CD4-positive, alpha-beta T cell treated with Interleukin-21 for 1 hour (primary cell): ENCODE data around the gene FGFBP3.

Experiments used
- DNase-seq: peaks from one replicate; pipeline ENCODE4 v3.0.0-alpha.2; 2020

The FGFBP3 gene

GRCh38 chr10:91897421-91897820, 11.9 kb downstream of the FGFBP3 start:
- no peak for DNase-seq

DNA sequence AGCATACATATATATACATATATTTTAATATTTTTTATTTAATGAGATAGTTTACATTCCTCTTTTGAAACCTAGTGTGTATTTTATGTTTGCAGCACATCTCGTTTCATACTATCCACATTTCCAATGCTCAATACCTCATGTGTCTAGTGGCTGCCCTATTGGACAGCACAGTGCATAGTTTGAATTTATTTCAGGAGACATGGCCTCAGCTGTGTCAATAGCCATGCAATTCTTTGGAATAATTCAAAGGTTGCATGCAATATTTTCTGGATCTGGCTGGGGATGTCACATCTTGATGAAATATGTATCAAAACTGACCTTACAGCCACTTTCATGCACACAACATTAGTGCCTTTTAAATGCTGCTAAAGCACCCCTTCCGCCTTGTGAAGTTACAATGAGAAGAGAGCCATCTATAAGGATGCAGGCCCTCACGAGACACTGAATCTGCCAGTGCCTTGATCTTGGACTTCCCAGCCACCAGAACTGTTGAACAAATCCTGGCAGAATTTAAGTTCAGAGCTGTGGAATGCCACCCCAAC, 13.0 kb downstream of the FGFBP3 start:
- no peak for DNase-seq

DNA sequence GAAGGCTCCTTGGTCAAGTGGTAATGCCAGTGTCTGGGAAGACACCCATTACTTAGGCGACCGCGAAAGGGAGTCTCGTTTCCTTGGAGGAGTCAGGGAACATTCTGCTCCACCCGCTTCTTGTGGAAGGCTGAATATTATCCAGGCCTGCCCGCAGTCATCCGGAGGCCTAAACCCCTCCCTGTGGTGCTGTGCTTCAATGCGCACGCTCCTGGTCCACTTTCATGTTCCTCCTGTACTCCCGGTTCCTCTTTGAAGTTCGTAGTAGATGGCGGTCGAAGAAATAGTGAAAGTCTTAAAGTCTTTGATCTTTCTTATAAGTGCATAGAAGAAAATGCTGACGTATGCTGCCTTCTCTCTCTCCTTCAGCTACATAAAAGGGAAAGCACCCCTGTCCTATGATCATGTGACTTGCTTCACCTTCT, 15.0 kb downstream of the FGFBP3 start:
- peak; percentile 15 for DNase-seq

- DNase-seq, result no peak
Observed at GRCh38 chr10:91893051-91893450, 16.2 kb downstream of the FGFBP3 start.

DNA sequence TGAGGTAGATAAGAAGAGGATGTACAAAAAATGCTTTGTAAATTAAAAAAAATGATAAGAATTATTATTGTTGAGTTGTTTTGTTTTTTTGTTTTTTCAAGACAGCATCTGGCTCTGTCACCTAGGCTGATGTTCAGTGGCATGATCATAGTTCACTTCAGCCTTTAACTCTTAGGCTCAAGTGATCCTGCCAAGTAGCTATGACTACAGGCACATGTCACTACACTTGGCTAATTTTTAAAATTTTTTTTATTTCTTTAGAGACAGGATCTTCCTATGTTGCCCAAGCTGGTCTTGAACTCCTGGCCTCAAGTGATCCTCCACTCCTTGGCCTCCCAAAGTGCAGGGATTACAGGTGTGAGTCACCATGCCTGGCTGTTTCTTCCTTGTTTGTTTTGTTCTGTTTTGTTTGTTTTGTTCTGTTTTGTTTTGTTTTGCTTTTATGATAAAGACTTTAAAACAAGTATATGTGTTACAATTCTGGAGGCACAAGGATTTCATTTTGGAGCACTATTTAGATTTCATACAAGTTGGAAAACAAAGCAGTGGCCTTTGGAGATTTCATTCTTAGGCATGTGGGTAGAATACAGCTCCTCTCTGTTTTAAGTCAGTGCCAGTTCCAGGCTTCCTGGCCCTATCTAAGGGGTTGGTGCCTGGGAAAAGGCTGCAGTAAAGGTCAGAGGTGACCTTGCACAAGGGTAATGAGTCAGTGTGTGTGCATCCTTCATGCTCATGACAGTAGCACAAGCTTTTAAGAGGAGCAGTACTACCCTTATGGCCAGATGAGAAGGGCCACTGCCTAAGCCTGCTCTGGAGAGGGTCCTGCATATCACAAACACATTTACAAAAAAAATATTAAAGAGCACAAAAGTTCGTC, 17.9 kb downstream of the FGFBP3 start:
- no peak for DNase-seq

DNA sequence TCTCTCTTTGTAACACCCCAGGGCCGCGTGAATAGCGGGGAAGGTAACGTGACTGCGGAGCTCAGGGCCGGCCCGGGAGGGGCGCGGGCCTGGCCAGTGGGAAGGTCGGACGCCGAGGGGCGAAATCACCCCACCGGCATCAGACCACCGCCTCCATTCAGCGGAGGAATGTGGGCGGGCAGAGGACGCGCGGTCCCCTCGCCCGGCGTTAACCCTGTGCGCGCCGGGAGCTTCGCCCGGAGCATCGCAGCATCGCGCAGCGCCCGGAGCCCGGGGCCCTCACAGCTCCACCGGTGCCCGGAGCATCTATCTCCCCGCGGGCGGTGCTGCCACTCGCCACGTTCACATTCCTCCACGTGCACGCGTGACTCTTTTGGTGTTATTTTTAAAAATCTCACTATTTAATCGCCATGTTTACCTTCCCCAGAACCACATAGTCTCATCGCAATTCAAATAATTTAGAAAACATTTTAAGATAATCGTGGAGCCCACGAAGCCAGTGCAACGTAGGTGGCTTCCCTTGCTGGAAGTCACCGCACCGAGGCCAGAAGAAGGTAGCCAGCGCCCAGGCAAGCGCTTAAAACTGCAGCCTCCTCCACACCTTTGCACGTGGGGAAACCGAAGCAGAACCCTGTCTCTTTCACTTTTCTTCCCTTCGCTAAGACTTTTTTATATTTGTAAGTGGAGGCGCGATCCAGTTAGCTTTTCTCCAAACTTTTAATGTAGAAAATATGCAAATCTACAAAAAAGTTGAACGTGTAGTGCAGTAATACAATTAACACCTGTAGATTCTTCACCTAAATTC, 21.8 kb downstream of the FGFBP3 start:
- peak; percentile 7 for DNase-seq

DNA sequence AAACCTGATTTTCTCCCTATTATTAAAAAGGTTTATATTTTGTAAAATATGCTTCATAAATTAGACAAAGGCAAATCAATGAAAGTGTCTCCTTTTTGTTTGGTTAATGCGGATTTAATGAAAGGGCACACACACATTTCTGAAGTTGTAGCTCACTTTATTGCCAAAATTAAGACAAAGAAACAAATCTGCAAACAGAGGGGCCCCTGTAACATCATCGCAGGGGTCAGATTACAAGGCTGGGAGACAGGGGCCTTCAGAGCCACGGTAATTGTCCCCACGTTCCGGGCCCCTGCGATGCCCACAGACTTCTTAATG, 22.4 kb downstream of the FGFBP3 start:
- no peak for DNase-seq

GRCh38 chr10:91885362-91886079, 23.8 kb downstream of the FGFBP3 start:
- DNase-seq, result no peak

DNA sequence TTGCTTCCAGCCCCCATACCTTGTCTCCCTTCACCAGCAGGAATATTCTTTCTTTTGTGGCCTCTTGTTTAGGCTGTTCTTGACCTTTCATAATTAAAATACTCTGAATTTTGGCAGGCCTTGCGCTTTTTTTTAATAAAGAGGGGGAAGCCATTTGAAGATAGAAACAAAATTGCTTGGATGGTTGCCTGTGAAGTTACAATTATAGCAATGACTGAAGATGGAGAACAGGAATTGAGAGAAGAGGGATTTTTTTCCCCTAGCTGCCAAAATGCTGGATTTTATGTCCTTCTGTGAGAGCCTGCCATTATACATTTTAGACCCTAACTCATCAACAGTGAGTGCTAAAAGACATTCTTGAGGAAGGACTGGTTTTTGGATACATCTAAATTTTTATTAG, 24.8 kb downstream of the FGFBP3 start:
- no peak for DNase-seq

GRCh38 chr10:91883549-91884444, 25.5 kb downstream of the FGFBP3 start:
- no peak for DNase-seq

- DNase-seq, result no peak
Observed at GRCh38 chr10:91880310-91880709, 29.0 kb downstream of the FGFBP3 start.

- DNase-seq, result no peak
Observed at GRCh38 chr10:91879515-91880170, 29.6 kb downstream of the FGFBP3 start.

- no peak for DNase-seq
Observed at GRCh38 chr10:91875779-91876178, 33.5 kb downstream of the FGFBP3 start.

- DNase-seq, result no peak
Observed at GRCh38 chr10:91875156-91875555, 34.1 kb downstream of the FGFBP3 start.

DNA sequence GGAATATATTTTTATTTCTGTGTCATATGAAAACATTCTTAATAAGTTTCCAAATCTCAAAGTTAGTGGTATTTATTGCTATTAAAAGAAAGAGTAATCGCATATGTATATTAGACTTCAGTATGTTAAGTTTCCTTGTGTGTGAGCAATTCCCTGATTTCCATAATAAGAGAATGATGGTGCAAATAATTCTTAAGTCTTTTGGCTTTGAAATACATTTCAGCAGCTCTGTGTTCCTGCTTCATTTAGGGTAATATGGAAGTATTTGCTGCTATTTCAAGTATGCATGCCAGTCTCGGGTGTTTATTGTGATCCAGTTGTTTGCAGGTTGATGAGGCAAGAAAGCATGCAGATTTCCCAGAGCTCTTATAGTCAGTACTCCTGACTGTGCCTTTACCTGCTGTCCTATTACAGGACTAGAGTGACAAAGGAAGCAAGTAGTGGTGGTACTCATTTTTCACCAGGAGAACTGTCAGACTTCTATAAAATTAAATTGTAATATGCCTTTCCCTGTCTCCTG, 43.7 kb downstream of the FGFBP3 start:
- no peak for DNase-seq

- DNase-seq, result no peak
Observed at GRCh38 chr10:91864744-91865143, 44.5 kb downstream of the FGFBP3 start.

DNA sequence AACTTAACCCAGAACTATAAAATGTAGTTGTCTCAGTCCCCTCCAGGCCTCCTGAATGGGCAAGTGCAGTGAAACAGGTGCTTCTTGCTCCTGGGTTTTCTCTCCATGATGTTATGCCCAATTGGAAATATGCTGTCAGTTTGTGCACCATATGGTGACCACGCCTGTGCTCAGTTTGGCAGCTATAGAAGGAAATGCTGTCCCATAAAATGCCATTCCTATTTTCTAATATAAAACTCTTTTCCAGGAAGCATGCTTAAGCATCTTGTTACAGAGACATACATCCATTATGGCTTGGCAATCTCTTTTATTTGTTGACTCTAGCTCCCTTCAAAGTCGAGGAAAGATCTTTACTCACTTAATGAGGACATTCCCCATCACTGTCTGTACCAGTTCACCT, 45.2 kb downstream of the FGFBP3 start:
- DNase-seq, result no peak

DNA sequence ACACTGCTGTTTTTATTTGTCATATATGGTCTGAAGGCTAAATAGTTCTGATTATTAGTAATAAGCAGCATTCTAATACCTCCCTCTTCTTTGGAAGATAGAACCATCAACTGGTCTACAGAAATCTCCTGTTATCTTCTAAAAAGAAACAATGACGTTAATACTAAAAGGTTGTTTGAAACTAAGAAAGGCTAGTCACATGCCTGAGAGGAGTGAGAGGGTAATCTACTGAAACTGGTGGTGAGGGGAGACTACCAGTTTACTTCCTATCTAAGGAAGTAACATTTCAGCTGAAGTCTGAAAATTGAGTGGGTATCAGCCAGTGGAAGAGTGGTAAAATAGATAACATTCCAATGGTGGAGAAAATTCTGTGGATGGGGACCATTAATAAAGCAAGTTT, 48.4 kb downstream of the FGFBP3 start:
- DNase-seq, result no peak

DNA sequence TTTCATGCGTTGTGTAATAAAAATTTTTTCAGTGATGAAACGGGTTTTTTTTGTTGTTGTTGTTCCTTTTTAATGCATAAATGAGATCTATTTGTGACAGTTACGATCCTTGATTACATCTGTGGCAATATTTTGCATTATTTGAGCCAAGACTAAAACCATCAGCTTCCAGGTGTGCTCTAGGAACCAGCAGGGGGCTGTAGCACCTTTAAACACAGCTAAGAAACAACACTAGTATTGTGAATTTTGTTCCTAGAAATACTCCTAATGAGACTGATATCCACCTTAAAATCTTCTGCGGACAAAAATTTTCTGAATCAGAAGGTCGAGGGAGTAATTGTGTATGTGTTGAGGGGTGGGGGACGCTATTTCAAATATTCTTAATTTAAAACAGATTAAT, 52.6 kb downstream of the FGFBP3 start:
- no peak for DNase-seq
